Endothelial cell of umbilical vein (primary cell): ENCODE measurements around the gene IRX3. TPM values are rescaled to one million over a fixed set of nuclear protein-coding genes. Genes with fewer than 3 reads are reported as not detected.

Experiments
- BruUV-seq: library from RNA; stranded (reverse); fragments of 400-500 nt; replicated peaks from 2 replicates; lab custom pipeline; 2021; lab: Mats Ljungman, UMichigan
- CTCF ChIA-PET: fragments of 300-600, 350-600 bp; sonication (Branson Sonifier 250); formaldehyde crosslinking; loops from one replicate; lab custom pipeline; 2021; ENCODE audit warnings: antibody characterized with exemption, inconsistent platforms; lab: Charles Lee
- POLR2A ChIA-PET: fragments of 300-600, 350-600 bp; sonication (Branson Sonifier 250); formaldehyde crosslinking; loops from one replicate; lab custom pipeline; 2021; ENCODE audit warnings: antibody characterized with exemption, inconsistent platforms; lab: Charles Lee
- DNase-seq: peaks from one replicate; pipeline ENCODE4 v3.0.0-alpha.2; 2011; ENCODE audit warnings: low read depth, low spot score
- FAIRE-seq: peaks from 2 replicates; lab custom pipeline; 2011; peaks lifted over from hg19 to GRCh38; lab: Jason Lieb, UNC
- H2AFZ ChIP-seq: 2 replicates; pipeline ENCODE4 v1.6.0; 2012; ENCODE audit warnings: low read depth, low read length, control low read depth, inconsistent platforms
- H3K27ac ChIP-seq: 2 replicates; pipeline ENCODE4 v1.5.1; 2011; ENCODE audit warnings: low read depth, mild to moderate bottlenecking, control low read depth, low read length, moderate library complexity; ENCODE audit not compliant: insufficient read depth
- H3K27me3 ChIP-seq, 2 experiments: 2 replicates each; pipeline versions ENCODE4 v1.6.0 to v1.6.1; 2011; ENCODE audit warnings: low read length in 2 of 2, mixed read lengths in 1 of 2; ENCODE audit not compliant: control insufficient read depth in 2 of 2, insufficient read depth in 2 of 2
- H3K36me3 ChIP-seq, 2 experiments: 2 replicates in 1 of 2; 3 replicates in 1 of 2; pipeline ENCODE4 v1.5.1; 2011; ENCODE audit warnings: low read length in 2 of 2, mild to moderate bottlenecking in 1 of 2, moderate library complexity in 1 of 2; ENCODE audit not compliant: control insufficient read depth in 2 of 2, insufficient read depth in 2 of 2; ENCODE audit errors: extremely low read depth in 1 of 2
- H3K4me1 ChIP-seq: 3 replicates; pipeline ENCODE4 v1.5.1; 2011; ENCODE audit warnings: mild to moderate bottlenecking, low read length; ENCODE audit not compliant: control insufficient read depth, insufficient read depth; ENCODE audit errors: extremely low read depth
- H3K4me2 ChIP-seq: 2 replicates; pipeline ENCODE4 v1.6.1; 2011; ENCODE audit warnings: low read length, control low read depth, mixed read lengths; ENCODE audit not compliant: insufficient read depth
- H3K4me3 ChIP-seq, 3 experiments: fragments of 200-600 bp in 1 of 3; sonication (generic), shearing (Covaris generic) in 1 of 3; replicated peaks in 1 of 3; 2 replicates each; pipeline ENCODE4 v1.5.1; 2011 to 2016; ENCODE audit warnings: control low read depth in 3 of 3, low read length in 3 of 3, mild to moderate bottlenecking in 2 of 3, inconsistent platforms in 1 of 3, low read depth in 1 of 3, moderate library complexity in 1 of 3; ENCODE audit not compliant: insufficient read depth in 1 of 3
- H3K79me2 ChIP-seq: 2 replicates; pipeline ENCODE4 v1.6.0; 2012; ENCODE audit warnings: low read length, inconsistent platforms; ENCODE audit not compliant: control insufficient read depth, insufficient read depth
- H3K9ac ChIP-seq: replicated peaks from 2 replicates; pipeline ENCODE3; 2011; ENCODE audit warnings: low read length, control low read depth; ENCODE audit not compliant: insufficient read depth; ENCODE audit errors: extremely low read depth
- H3K9me1 ChIP-seq: replicated peaks from 3 replicates; pipeline ENCODE4 v1.6.0; 2011; ENCODE audit warnings: mild to moderate bottlenecking, low read length; ENCODE audit not compliant: control insufficient read depth, insufficient read depth; ENCODE audit errors: extremely low read depth
- H3K9me3 ChIP-seq: replicated peaks from 2 replicates; pipeline ENCODE4 v1.5.1; 2012; ENCODE audit warnings: low read length, inconsistent platforms; ENCODE audit not compliant: control insufficient read depth, insufficient read depth
- H4K20me1 ChIP-seq: replicated peaks from 2 replicates; pipeline ENCODE3; 2011; ENCODE audit warnings: mild to moderate bottlenecking, low read length; ENCODE audit not compliant: control insufficient read depth, insufficient read depth; ENCODE audit errors: extremely low read depth
- EZH2 ChIP-seq: IDR thresholded peaks from 2 replicates; pipeline ENCODE4 v1.6.1; 2012; ENCODE audit warnings: borderline replicate concordance, low read depth, mild to moderate bottlenecking, moderate library complexity, low read length, inconsistent platforms; ENCODE audit not compliant: severe bottlenecking
- FOS ChIP-seq: IDR thresholded peaks from 2 replicates; pipeline ENCODE4 v1.6.1; 2011; ENCODE audit warnings: mild to moderate bottlenecking, low read length, moderate library complexity, borderline replicate concordance; ENCODE audit not compliant: insufficient read depth
- GATA2 ChIP-seq: IDR thresholded peaks from 2 replicates; pipeline ENCODE4 v1.7.0; 2011; ENCODE audit warnings: low read depth, mild to moderate bottlenecking, moderate library complexity, mixed read lengths, low read length; ENCODE audit not compliant: insufficient read length, insufficient read depth
- JUN ChIP-seq: IDR thresholded peaks from 2 replicates; pipeline ENCODE4 v1.6.1; 2011; ENCODE audit warnings: borderline replicate concordance, low read depth; ENCODE audit not compliant: insufficient read length, insufficient read depth
- MAX ChIP-seq: IDR thresholded peaks from 2 replicates; pipeline ENCODE4 v1.6.1; 2011; ENCODE audit not compliant: insufficient read depth, insufficient read length
- MYC ChIP-seq: IDR thresholded peaks from one replicate; pipeline ENCODE4 v1.6.1; 2011; ENCODE audit warnings: mild to moderate bottlenecking, low read depth, low read length
- POLR2A ChIP-seq: IDR thresholded peaks from 2 replicates; pipeline ENCODE4 v1.6.1; 2012; ENCODE audit warnings: low read depth, mild to moderate bottlenecking, control low read depth, low read length
- POLR2AphosphoS5 ChIP-seq: IDR thresholded peaks from 2 replicates; pipeline ENCODE4 v1.6.1; 2012; ENCODE audit warnings: low read depth, mild to moderate bottlenecking, control low read depth, low read length, moderate library complexity; ENCODE audit not compliant: insufficient read depth
- dilution Hi-C: fragments of 300-500 bp; cut with MboI; formaldehyde crosslinking; loops from one replicate; pipeline ENCODE4 v1.15.0; 2019; ENCODE audit warnings: low sequenced_read_pairs; ENCODE audit not compliant: extremely low pct_ligation_motif_present
- intact Hi-C: fragments of 100-400 bp; cut with micrococcal nuclease; formaldehyde crosslinking; loops from one replicate; pipeline ENCODE4 v1.10.0; 2022
- polyA plus RNA-seq, 4 experiments: library from polyadenylated mRNA; depleted of rRNA in 3 of 4; stranded (reverse) in 3 of 4; unstranded in 1 of 4; fragments of >200 nt; gene quantifications; 2 replicates each; pipeline versions ENCODE4 v1.2.1 to v1.2.3, GENCODE V29; 2011 to 2012; ENCODE audit warnings: missing spikeins in 1 of 4
- total RNA-seq: library from RNA; stranded (reverse); gene quantifications from 2 replicates; pipeline ENCODE4 v1.2.3, GENCODE V29; 2021
- TF ChIP-seq, protein P1 (sequence below), 2 donors: IDR thresholded peaks; 1 replicate in 1 of 2; 2 replicates in 1 of 2; pipeline ENCODE4 v1.5.1; 2011; ENCODE audit warnings: low read length in 2 of 2, mild to moderate bottlenecking in 2 of 2, moderate library complexity in 2 of 2, control low read depth in 1 of 2, inconsistent platforms in 1 of 2, low read depth in 1 of 2; ENCODE audit not compliant: insufficient read depth in 1 of 2; ENCODE audit errors: extremely low read depth in 1 of 2

Gene IRX3
- total and polyA plus RNA-seq, 2 donors (not counting 3 experiments of a cell fraction or from before 2014, with no cell fraction given) = not detected

- BruUV-seq = no TSS peak
- no peak overlapping the region for H2AFZ ChIP-seq
- H3K36me3 ChIP-seq = no peaks in the 10 kb centered on the region
- no peaks in the 10 kb centered on the region for H3K79me2 ChIP-seq
- intact Hi-C loops (no loop called here), dilution Hi-C loops (no loop called here)
- ChIA-PET POLR2A (no interaction called here), CTCF (no interaction called here)
- H3K27ac ChIP-seq = no peak overlapping the region
- no peak overlapping the region for H3K9ac ChIP-seq
- H3K4me2 ChIP-seq = no peak overlapping the region
- TF ChIP-seq MYC (no peak), POLR2AphosphoS5 (no peak), GATA2 (no peak), FOS (no peak), JUN (no peak), POLR2A (no peak), EZH2 (no peak), MAX (no peak)
- TF ChIP-seq, protein P1, sequence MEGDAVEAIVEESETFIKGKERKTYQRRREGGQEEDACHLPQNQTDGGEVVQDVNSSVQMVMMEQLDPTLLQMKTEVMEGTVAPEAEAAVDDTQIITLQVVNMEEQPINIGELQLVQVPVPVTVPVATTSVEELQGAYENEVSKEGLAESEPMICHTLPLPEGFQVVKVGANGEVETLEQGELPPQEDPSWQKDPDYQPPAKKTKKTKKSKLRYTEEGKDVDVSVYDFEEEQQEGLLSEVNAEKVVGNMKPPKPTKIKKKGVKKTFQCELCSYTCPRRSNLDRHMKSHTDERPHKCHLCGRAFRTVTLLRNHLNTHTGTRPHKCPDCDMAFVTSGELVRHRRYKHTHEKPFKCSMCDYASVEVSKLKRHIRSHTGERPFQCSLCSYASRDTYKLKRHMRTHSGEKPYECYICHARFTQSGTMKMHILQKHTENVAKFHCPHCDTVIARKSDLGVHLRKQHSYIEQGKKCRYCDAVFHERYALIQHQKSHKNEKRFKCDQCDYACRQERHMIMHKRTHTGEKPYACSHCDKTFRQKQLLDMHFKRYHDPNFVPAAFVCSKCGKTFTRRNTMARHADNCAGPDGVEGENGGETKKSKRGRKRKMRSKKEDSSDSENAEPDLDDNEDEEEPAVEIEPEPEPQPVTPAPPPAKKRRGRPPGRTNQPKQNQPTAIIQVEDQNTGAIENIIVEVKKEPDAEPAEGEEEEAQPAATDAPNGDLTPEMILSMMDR (IDR thresholded peaks at IDR 0.05; ENCODE audit: extremely low read depth in 1 of 2, insufficient read depth in 1 of 2, low read depth in 1 of 2, low read length in 2 of 2) = no peak
- H3K9me3 ChIP-seq = no peaks in the 10 kb centered on the region
- H4K20me1 ChIP-seq = no peaks in the 10 kb centered on the region
- H3K27me3 ChIP-seq = no peaks in the 10 kb centered on the region
- DNase-seq (no peak), FAIRE-seq (no peak)
- no peaks in the 10 kb centered on the region for H3K4me1 ChIP-seq
- H3K9me1 ChIP-seq = no peaks in the 10 kb centered on the region
- no peak overlapping the region for H3K4me3 ChIP-seq
Observed at GRCh38 chr16:54334208-54334607, 47.6 kb upstream of the IRX3 start.
